SK-N-SH treated with all-trans-retinoic acid at 6 μM for 48 hours (cell line): ENCODE measurements around the gene ESAM.

Experiments
- ATAC-seq: fragments of 200-7000 bp; cut with Tn5 transposase; 3 replicates; pipeline ENCODE4 v1.9.1; 2020; ENCODE audit warnings: mild to moderate bottlenecking, moderate library complexity
- ARNTL ChIP-seq: fragments of 450-650 bp; formaldehyde crosslinking; IDR thresholded peaks from 2 replicates; pipeline ENCODE4 v1.5.0; 2020; ENCODE audit warnings: low read depth, mild to moderate bottlenecking, moderate library complexity, borderline replicate concordance
- BACH2 ChIP-seq: fragments of 250-450 bp; sonication (Bioruptor Pico); IDR thresholded peaks from 2 replicates; pipeline ENCODE4 v1.9.0; 2021; ENCODE audit warnings: mild to moderate bottlenecking, borderline replicate concordance
- CREB5 ChIP-seq: fragments of 250-450 bp; sonication (Bioruptor Pico); IDR thresholded peaks from 2 replicates; pipeline ENCODE4 v1.5.1; 2020; ENCODE audit warnings: low read depth, mild to moderate bottlenecking, moderate library complexity
- ESRRG ChIP-seq: fragments of 250-450 bp; sonication (Bioruptor Pico); IDR thresholded peaks from 2 replicates; pipeline ENCODE4 v1.6.1; 2021; ENCODE audit warnings: mild to moderate bottlenecking
- OSR1 ChIP-seq: fragments of 250-450 bp; sonication (Bioruptor Pico); IDR thresholded peaks from 2 replicates; pipeline ENCODE4 v1.8.0; 2022; ENCODE audit warnings: moderate library complexity, mild to moderate bottlenecking, inconsistent platforms
- PATZ1 ChIP-seq: fragments of 250-450 bp; sonication (Bioruptor Pico); IDR thresholded peaks from 2 replicates; pipeline ENCODE4 v1.8.0; 2020; ENCODE audit warnings: mild to moderate bottlenecking, moderate library complexity, borderline replicate concordance
- POU6F1 ChIP-seq: fragments of 250-450 bp; sonication (Bioruptor Pico); IDR thresholded peaks from 2 replicates; pipeline ENCODE4 v1.8.0; 2021; ENCODE audit warnings: low read depth, mild to moderate bottlenecking, moderate library complexity, borderline replicate concordance
- RARB ChIP-seq: fragments of 250-450 bp; sonication (Bioruptor Pico); IDR thresholded peaks from 2 replicates; pipeline ENCODE4 v1.8.0; 2021; ENCODE audit warnings: mild to moderate bottlenecking, moderate library complexity
- SNAI2 ChIP-seq: fragments of 250-450 bp; sonication (Bioruptor Pico); IDR thresholded peaks from 2 replicates; pipeline ENCODE4 v1.5.0; 2020; ENCODE audit warnings: mild to moderate bottlenecking, moderate library complexity
- TCF4 ChIP-seq: fragments of 250-450 bp; sonication (Bioruptor Pico); IDR thresholded peaks from 2 replicates; pipeline ENCODE4 v1.8.0; 2021; ENCODE audit warnings: mild to moderate bottlenecking, moderate library complexity, borderline replicate concordance
- TOX ChIP-seq: fragments of 250-450 bp; sonication (Bioruptor Pico); IDR thresholded peaks from 2 replicates; pipeline ENCODE4 v1.8.0; 2021; ENCODE audit warnings: mild to moderate bottlenecking, moderate library complexity, borderline replicate concordance
- TSHZ2 ChIP-seq: fragments of 250-450 bp; sonication (Bioruptor Pico); IDR thresholded peaks from 2 replicates; pipeline ENCODE4 v1.5.0; 2020; ENCODE audit warnings: mild to moderate bottlenecking, moderate library complexity
- ZC3H10 ChIP-seq: fragments of 250-450 bp; sonication (Bioruptor Pico); IDR thresholded peaks from 2 replicates; pipeline ENCODE4 v1.5.1; 2021; ENCODE audit warnings: mild to moderate bottlenecking, moderate library complexity
- ZFP3 ChIP-seq: fragments of 250-450 bp; sonication (Bioruptor Pico); IDR thresholded peaks from 2 replicates; pipeline ENCODE4 v1.5.0; 2020; ENCODE audit warnings: mild to moderate bottlenecking, moderate library complexity
- ZFP30 ChIP-seq: fragments of 450-650 bp; formaldehyde crosslinking; IDR thresholded peaks from 2 replicates; pipeline ENCODE4 v1.5.0; 2022; ENCODE audit warnings: mild to moderate bottlenecking, moderate library complexity
- ZNF565 ChIP-seq: fragments of 450-650 bp; formaldehyde crosslinking; conservative IDR thresholded peaks from 2 replicates; pipeline ENCODE4 v1.5.0; 2020; ENCODE audit warnings: low read depth, mild to moderate bottlenecking, moderate library complexity
- ZNF70 ChIP-seq: fragments of 450-650 bp; formaldehyde crosslinking; IDR thresholded peaks from 2 replicates; pipeline ENCODE4 v1.5.0; 2020; ENCODE audit warnings: mild to moderate bottlenecking, moderate library complexity
- ZNF8 ChIP-seq: fragments of 450-650 bp; formaldehyde crosslinking; IDR thresholded peaks from 2 replicates; pipeline ENCODE4 v1.5.0; 2020; ENCODE audit warnings: mild to moderate bottlenecking, moderate library complexity

Gene ESAM

GRCh38 chr11:124801636-124802312, 39.7 kb upstream of the ESAM start:
- ATAC-seq: no peak
- TF ChIP-seq POU6F1 (CRISPR knock-in tag) (no peak), ARNTL (CRISPR knock-in tag) (no peak), ZFP3 (CRISPR knock-in tag) (no peak), ZNF70 (CRISPR knock-in tag) (no peak), PATZ1 (no peak), ZFP30 (CRISPR knock-in tag) (no peak), ZC3H10 (no peak), RARB (CRISPR knock-in tag) (no peak), ZNF8 (no peak), TCF4 (no peak), TOX (CRISPR knock-in tag) (no peak), BACH2 (no peak), OSR1 (no peak)

GRCh38 chr11:124801014-124801413, 38.9 kb upstream of the ESAM start:
- TF ChIP-seq ZFP30 (CRISPR knock-in tag) (no peak), ZFP3 (CRISPR knock-in tag) (no peak), OSR1 (no peak), RARB (CRISPR knock-in tag) (no peak), ZNF8 (no peak), ARNTL (CRISPR knock-in tag) (no peak), ZNF70 (CRISPR knock-in tag) (no peak), SNAI2 (CRISPR knock-in tag) (no peak)
- peak; percentile 24 for ATAC-seq

- TF ChIP-seq PATZ1 (peak; percentile 35; the same call in 1 of the 2 replicates), ZNF70 (CRISPR knock-in tag) (peak; percentile 50; the same call in 1 of the 2 replicates), SNAI2 (CRISPR knock-in tag) (0 out of 2 replicates have a peak, but pooled peaks have one; percentile 38), ZC3H10 (peak; percentile 26; the same call in 1 of the 2 replicates), ESRRG (no peak), ZNF565 (no peak), CREB5 (no peak), TSHZ2 (CRISPR knock-in tag) (peak; percentile 39; the same call in 1 of the 2 replicates), ARNTL (CRISPR knock-in tag) (no peak)
- peak; percentile 94 for ATAC-seq
Observed at GRCh38 chr11:124800226-124800929, 38.3 kb upstream of the ESAM start, which contains the start of gene MSANTD2. TSS of gene MSANTD2 (minus strand) at chr11:124800406. CDS start at chr11:124800380, 26 bp downstream.
